ENCODE data around the gene SPAG16.

The SPAG16 gene

GRCh38 chr2:214193943-214194342, 909.7 kb downstream of the SPAG16 start:
- peak; percentile 98 for ATAC-seq
- TF ChIP-seq TCF4 (CRISPR knock-in tag; IDR thresholded peaks at IDR 0.05; ENCODE audit: borderline replicate concordance) (no peak), PPARA (CRISPR knock-in tag; IDR thresholded peaks at IDR 0.05; ENCODE audit: borderline replicate concordance) (no peak), ISL1 (CRISPR knock-in tag; IDR thresholded peaks at IDR 0.05) (no peak)

GRCh38 chr2:214196260-214196659, 912.0 kb downstream of the SPAG16 start:
- no peak for TF ChIP-seq RARB (CRISPR knock-in tag; IDR thresholded peaks at IDR 0.05)
- TF ChIP-seq, protein P1, sequence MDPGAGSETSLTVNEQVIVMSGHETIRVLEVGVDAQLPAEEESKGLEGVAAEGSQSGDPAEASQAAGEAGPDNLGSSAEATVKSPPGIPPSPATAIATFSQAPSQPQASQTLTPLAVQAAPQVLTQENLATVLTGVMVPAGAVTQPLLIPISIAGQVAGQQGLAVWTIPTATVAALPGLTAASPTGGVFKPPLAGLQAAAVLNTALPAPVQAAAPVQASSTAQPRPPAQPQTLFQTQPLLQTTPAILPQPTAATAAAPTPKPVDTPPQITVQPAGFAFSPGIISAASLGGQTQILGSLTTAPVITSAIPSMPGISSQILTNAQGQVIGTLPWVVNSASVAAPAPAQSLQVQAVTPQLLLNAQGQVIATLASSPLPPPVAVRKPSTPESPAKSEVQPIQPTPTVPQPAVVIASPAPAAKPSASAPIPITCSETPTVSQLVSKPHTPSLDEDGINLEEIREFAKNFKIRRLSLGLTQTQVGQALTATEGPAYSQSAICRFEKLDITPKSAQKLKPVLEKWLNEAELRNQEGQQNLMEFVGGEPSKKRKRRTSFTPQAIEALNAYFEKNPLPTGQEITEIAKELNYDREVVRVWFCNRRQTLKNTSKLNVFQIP (CRISPR knock-in tag; IDR thresholded peaks at IDR 0.05; ENCODE audit: borderline replicate concordance, low read depth): no peak
- TF ChIP-seq BACH2 (CRISPR knock-in tag; IDR thresholded peaks at IDR 0.05; ENCODE audit: borderline replicate concordance): no peak
- TF ChIP-seq, protein P2, sequence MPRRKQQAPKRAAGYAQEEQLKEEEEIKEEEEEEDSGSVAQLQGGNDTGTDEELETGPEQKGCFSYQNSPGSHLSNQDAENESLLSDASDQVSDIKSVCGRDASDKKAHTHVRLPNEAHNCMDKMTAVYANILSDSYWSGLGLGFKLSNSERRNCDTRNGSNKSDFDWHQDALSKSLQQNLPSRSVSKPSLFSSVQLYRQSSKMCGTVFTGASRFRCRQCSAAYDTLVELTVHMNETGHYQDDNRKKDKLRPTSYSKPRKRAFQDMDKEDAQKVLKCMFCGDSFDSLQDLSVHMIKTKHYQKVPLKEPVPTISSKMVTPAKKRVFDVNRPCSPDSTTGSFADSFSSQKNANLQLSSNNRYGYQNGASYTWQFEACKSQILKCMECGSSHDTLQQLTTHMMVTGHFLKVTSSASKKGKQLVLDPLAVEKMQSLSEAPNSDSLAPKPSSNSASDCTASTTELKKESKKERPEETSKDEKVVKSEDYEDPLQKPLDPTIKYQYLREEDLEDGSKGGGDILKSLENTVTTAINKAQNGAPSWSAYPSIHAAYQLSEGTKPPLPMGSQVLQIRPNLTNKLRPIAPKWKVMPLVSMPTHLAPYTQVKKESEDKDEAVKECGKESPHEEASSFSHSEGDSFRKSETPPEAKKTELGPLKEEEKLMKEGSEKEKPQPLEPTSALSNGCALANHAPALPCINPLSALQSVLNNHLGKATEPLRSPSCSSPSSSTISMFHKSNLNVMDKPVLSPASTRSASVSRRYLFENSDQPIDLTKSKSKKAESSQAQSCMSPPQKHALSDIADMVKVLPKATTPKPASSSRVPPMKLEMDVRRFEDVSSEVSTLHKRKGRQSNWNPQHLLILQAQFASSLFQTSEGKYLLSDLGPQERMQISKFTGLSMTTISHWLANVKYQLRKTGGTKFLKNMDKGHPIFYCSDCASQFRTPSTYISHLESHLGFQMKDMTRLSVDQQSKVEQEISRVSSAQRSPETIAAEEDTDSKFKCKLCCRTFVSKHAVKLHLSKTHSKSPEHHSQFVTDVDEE (CRISPR knock-in tag; IDR thresholded peaks at IDR 0.05): no peak
- TF ChIP-seq ARNTL (CRISPR knock-in tag; IDR thresholded peaks at IDR 0.05; ENCODE audit: borderline replicate concordance, low read depth): no peak
- no peak for TF ChIP-seq ZNF8 (CRISPR knock-in tag; IDR thresholded peaks at IDR 0.05)
- TF ChIP-seq, protein P3, sequence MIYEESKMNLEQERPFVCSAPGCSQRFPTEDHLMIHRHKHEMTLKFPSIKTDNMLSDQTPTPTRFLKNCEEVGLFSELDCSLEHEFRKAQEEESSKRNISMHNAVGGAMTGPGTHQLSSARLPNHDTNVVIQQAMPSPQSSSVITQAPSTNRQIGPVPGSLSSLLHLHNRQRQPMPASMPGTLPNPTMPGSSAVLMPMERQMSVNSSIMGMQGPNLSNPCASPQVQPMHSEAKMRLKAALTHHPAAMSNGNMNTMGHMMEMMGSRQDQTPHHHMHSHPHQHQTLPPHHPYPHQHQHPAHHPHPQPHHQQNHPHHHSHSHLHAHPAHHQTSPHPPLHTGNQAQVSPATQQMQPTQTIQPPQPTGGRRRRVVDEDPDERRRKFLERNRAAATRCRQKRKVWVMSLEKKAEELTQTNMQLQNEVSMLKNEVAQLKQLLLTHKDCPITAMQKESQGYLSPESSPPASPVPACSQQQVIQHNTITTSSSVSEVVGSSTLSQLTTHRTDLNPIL (CRISPR knock-in tag; IDR thresholded peaks at IDR 0.05; ENCODE audit: low read depth): no peak
- no peak for TF ChIP-seq ESRRG (CRISPR knock-in tag; IDR thresholded peaks at IDR 0.05)
- no peak for TF ChIP-seq TCF4 (CRISPR knock-in tag; IDR thresholded peaks at IDR 0.05; ENCODE audit: borderline replicate concordance)
- ATAC-seq: no peak

DNA sequence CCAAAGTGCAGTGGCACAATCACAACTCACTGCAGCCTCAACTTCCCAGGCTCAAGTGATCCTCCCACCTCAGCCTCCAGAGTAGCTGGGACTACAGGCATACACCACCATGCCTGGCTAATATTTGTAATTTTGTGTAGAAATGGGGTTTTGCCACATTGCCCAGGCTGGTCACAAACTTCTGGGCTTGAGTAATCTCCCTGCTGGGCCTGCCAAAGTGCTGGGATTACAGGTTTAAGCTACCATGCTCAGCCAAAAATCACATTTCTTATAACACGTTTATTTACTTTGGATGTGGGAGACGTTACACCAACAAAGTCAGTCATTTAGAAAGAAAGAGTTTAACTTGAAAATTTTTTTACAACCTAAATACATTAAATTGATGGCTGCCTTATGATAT, 917.6 kb downstream of the SPAG16 start:
- ATAC-seq: no peak
- TF ChIP-seq PPARA (CRISPR knock-in tag; IDR thresholded peaks at IDR 0.05; ENCODE audit: borderline replicate concordance): no peak
- TF ChIP-seq, protein P3 (CRISPR knock-in tag; IDR thresholded peaks at IDR 0.05; ENCODE audit: low read depth): no peak
- TF ChIP-seq ZNF8 (CRISPR knock-in tag; IDR thresholded peaks at IDR 0.05): no peak
- no peak for TF ChIP-seq ZFP30 (CRISPR knock-in tag; IDR thresholded peaks at IDR 0.05)
- no peak for TF ChIP-seq ZNF565 (CRISPR knock-in tag; conservative IDR thresholded peaks at IDR 0.05; ENCODE audit: low read depth)
- TF ChIP-seq ISL1 (CRISPR knock-in tag; IDR thresholded peaks at IDR 0.05): no peak
- no peak for TF ChIP-seq GLIS3 (CRISPR knock-in tag; IDR thresholded peaks at IDR 0.05)
- TF ChIP-seq CSDC2 (CRISPR knock-in tag; IDR thresholded peaks at IDR 0.05): no peak
- TF ChIP-seq PATZ1 (CRISPR knock-in tag; IDR thresholded peaks at IDR 0.05; ENCODE audit: borderline replicate concordance): no peak
- TF ChIP-seq TOX (CRISPR knock-in tag; IDR thresholded peaks at IDR 0.05; ENCODE audit: borderline replicate concordance): no peak
- TF ChIP-seq RARB (CRISPR knock-in tag; IDR thresholded peaks at IDR 0.05): no peak
- TF ChIP-seq SNAI2 (CRISPR knock-in tag; IDR thresholded peaks at IDR 0.05): no peak
- TF ChIP-seq ZC3H10 (CRISPR knock-in tag; IDR thresholded peaks at IDR 0.05): no peak
- no peak for TF ChIP-seq TCF4 (CRISPR knock-in tag; IDR thresholded peaks at IDR 0.05; ENCODE audit: borderline replicate concordance)
- no peak for TF ChIP-seq ARNTL (CRISPR knock-in tag; IDR thresholded peaks at IDR 0.05; ENCODE audit: borderline replicate concordance, low read depth)
- TF ChIP-seq, protein P1 (CRISPR knock-in tag; IDR thresholded peaks at IDR 0.05; ENCODE audit: borderline replicate concordance, low read depth): no peak
- no peak for TF ChIP-seq ZNF70 (CRISPR knock-in tag; IDR thresholded peaks at IDR 0.05)
- no peak for TF ChIP-seq OSR1 (CRISPR knock-in tag; IDR thresholded peaks at IDR 0.05)
- TF ChIP-seq ESRRG (CRISPR knock-in tag; IDR thresholded peaks at IDR 0.05): no peak
- TF ChIP-seq, protein P4, sequence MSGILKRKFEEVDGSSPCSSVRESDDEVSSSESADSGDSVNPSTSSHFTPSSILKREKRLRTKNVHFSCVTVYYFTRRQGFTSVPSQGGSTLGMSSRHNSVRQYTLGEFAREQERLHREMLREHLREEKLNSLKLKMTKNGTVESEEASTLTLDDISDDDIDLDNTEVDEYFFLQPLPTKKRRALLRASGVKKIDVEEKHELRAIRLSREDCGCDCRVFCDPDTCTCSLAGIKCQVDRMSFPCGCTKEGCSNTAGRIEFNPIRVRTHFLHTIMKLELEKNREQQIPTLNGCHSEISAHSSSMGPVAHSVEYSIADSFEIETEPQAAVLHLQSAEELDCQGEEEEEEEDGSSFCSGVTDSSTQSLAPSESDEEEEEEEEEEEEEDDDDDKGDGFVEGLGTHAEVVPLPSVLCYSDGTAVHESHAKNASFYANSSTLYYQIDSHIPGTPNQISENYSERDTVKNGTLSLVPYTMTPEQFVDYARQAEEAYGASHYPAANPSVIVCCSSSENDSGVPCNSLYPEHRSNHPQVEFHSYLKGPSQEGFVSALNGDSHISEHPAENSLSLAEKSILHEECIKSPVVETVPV (CRISPR knock-in tag; IDR thresholded peaks at IDR 0.05): no peak
